Measurements from ENCODE around the gene KIF26B. TPM values are rescaled to one million over a fixed set of nuclear protein-coding genes. Genes with fewer than 3 reads are reported as not detected.
A peak's percentile ranks its signal among the peaks of the same experiment; 100 is the strongest.

KIF26B gene
- 1.1 TPM for total RNA-seq
- long read RNA-seq, partial matches to known transcripts = 0 of 2 reads
- long read RNA-seq, other reads (novel, unspliced or antisense) = 2 of 2 reads

DNA sequence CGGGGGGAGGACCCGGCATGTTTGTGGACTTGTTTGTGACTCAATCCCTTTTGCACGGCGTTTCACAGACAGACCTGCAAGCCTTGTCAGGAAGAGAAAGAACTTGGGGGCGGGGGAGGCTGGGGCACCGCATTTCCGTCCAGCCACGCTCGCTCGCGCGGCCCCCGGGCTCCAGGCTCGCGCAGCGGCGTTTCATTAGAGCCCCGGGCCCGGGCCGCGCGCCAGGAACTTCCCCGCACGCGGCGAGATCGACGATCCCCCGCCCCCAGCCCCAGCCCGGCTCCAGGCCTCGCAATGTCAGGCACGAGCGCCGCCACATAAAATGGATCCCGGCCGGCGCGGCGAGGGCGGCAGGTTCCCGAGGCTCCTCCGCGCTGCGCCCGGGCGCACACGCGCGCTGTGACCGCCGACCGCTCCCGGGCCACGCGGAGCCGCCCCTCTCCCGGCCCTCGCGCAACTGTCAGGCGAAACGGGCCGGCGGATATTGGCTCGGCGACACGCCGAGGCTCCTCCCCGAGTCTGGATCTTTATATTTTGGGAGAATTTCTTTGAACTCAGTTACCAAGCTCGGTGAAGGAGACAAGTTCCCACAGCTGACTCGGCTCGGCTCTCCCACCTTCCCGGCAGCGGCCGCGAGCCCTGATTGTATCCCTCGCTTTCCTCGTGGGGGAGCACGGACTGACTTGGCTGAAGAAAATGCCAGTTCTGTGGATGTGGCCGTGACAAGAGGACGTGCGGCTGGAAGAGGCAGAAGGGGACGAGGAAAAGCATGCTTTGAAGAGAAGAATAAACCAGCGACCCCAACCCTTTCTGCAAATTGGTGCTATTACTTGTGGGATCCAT lies at the start of gene KIF26B:
KIF26B (plus strand) TSS at position 557 of the 843 bp plus-strand sequence. CDS start 440 bp downstream, outside the sequence.
- no peak for DNase-seq (ENCODE audit: low spot score)
- intact Hi-C loops (cut with DNase I) = loop anchor here (5.0 to 10.0 kb wide), 2 partner anchors 963 to 1300 kb away; no protein-coding TSS in a partner anchor

DNA sequence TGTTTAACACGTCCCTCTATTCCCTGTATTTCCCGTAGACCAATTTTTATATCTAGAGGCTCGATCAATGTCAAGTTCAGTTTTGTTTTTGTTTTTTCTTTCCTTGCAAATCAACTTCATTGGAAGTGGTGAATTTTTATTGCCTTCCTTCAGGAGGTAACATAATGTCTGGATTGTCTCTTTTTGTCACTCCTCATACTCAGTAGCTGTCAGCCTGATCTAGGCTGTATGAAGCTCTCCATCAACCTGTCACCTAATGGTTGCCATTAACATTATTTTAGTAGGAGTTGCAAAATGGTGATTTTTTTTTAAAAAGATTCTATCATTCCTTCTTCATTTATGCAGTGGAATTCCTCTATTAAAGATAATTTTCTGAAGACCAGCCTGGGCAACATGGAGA lies 49.7 kb upstream of the KIF26B start:
- no peak for DNase-seq (ENCODE audit: low spot score)
- intact Hi-C loops (cut with DNase I) = no loop called here

DNA sequence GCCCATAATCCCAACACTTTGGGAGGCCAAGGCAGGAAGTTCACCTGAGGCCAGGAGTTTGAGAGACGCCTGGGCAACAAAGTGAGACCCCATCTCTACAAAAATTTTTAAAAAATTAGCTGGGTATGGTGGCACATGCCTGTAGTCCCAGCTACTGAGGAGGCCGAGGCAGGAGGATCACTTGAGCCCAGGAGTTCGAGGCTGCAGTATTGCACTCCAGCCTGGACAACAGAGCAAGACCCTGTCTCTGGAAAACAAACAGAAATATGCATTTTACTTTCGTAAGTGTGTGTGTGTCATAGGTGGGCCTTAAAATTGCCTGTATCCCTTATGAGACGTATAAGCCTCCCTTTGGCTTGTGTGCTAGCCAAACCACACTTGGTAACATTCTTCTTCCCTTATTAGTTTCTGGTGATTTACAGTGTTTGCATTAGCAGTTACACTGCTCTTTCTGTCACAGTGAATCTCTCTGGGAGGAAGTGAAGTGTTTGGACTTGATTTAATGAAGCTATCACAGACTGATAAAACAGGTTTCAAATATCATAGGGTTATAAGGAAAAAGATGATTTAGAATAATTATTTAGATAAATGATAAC lies 48.9 kb upstream of the KIF26B start:
- intact Hi-C loops (cut with DNase I) = no loop called here
- DNase-seq (ENCODE audit: low spot score) = peak; percentile 47

DNA sequence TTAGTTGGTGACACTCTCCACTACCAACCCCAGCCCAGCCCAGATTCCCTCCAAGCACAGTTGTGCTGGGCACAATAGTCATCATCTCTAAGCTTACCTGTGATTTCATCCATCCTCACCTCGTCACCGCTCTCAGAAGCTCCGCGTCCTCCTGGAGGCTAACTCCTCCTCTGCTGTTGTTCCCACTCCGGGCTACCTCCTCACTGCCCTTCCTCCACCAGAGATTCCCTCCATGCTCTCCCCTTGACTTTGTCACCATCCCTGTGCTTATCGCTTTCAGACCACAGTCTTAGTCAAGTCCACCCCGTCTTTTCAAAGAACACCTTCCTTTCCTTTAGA lies 47.0 kb upstream of the KIF26B start:
- intact Hi-C loops (cut with DNase I) = no loop called here
- peak; percentile 20 for DNase-seq (ENCODE audit: low spot score)

DNA sequence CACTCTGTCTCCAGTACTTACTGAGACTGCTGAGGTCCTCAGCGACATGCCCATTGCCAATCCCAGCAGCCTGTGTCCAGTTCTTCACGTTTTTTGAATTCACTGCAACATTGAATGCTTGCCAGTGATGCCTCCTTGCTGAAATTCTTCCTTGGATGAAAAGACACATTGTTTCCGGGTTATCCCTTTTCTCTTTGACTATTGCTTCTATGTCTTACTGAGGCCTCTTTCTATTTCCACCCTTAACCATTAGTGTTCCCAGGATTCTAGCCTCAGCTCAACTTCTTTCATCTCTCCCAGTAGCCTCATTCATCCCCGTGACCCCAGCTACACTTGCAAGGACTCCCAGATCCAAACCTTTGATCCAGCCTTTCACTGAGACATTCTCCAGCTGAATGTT lies 46.5 kb upstream of the KIF26B start:
- peak; percentile 29 for DNase-seq (ENCODE audit: low spot score)
- intact Hi-C loops (cut with DNase I) = no loop called here

DNA sequence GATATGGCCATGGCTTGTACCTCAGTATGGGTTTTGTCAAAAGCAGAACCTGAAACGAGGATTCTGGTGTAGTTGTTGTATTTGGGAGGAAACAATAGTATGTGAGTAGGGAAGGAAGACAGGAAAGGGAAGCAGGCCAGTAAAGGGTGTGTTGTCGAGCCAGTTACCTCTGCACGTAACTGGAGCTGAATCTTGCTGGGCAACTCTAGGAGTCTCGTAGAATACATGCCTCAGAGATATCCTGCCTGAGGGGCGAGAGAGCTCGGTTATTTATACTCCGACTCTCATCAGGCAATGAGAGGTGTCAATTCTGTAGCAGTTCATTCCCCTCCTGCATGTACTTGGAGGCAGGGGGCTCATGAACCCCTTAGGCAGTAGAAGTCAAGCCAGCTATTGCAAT lies 45.9 kb upstream of the KIF26B start:
- intact Hi-C loops (cut with DNase I) = no loop called here
- DNase-seq (ENCODE audit: low spot score) = no peak

DNA sequence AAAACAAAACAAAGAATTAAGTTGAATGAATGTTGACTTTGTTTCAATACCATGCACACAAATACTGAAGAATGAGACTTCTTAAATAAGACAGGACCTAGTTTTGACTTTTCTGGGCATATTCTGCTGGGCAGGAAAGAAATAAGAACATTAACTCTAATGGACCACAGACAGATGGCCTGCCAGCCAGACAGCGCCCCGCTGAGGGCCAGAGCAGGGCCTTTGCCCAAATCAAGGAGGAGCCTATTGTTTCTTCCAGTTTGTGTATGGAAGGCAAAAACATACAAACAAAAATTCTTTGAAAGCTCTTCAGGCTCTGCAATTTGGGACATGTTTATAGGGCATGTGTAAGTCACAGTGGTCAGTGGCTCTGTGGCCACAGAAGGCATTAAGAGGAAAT lies 44.4 kb upstream of the KIF26B start:
- DNase-seq (ENCODE audit: low spot score) = peak; percentile 9
- intact Hi-C loops (cut with DNase I) = no loop called here

DNA sequence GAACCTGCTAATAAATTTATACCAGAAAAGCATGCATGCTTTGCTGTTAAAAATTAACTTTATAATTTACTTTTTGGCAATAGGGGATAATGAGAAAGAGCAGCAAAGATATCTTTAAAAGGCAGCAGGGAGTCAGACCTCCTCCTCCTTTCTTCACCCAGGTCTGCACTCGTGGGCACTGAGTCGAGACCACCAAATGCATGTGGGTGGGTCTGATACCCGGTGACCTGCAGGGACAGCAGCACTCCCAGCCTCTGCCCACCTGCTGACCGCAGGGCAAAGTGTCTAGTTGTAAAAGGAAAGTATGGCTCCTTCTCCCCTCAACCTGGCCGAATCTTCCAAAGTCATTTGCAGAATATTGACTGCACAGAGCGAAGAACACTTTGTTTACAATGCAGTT lies 43.7 kb upstream of the KIF26B start:
- intact Hi-C loops (cut with DNase I) = no loop called here
- DNase-seq (ENCODE audit: low spot score) = peak; percentile 53

DNA sequence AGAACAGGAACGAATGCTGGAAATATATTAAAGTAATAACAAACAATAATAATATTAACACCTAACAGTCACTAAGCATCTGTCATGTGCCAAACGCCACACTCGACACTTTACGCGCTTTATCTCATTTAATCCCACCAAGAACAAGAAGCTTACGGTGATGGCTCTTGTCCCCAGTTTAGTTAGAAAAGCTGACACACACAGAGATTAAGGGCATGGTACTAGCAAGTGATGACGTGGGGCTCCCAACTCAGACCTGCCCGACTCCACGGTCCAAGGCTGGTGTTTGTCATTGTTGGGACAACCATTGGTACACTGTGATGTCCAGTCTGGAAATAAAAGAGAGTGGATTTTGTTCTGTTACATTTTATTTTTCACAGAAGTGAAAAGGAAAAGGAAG lies 41.1 kb upstream of the KIF26B start:
- intact Hi-C loops (cut with DNase I) = no loop called here
- no peak for DNase-seq (ENCODE audit: low spot score)

DNA sequence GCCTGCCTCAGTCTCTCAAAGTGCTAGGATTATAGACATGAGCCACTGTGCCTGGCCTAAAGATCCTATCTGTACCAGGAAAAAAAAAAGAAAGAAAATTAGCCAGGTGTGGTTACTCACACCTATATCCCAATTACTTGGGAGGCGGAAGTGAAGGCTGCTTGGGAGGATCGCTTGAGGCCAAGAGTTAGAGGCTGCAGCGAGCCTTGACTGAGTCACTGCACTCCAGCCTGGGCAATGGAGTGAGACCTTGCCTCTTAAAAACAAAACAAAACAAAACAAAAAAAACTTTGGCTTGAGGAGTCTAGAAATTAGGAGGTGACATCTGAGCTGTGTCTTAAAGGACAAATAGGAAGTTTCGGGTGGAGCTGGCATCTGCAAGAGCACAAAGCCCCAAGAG lies 38.7 kb upstream of the KIF26B start:
- intact Hi-C loops (cut with DNase I) = no loop called here

DNA sequence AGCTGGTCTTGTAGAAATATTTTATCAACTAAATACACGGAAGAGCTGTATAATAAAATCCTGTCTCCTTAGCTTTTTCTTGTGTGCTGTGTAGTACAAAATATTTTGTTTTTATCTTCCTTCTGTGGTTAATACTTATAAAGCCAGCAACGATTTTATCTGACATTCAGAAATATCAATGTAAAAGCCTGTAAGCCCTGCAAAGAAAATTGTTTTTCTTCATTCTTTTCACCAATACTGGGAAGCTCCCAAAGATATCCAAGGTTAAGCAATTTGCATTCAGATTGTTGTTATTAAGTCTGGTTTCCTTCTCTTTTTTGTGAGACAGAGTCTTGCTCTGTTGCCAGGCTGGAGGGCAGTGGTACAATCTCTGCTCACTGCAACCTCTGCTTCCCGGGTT lies 38.0 kb upstream of the KIF26B start:
- intact Hi-C loops (cut with DNase I) = no loop called here
- peak; percentile 38 for DNase-seq (ENCODE audit: low spot score)

More for the DNA sequence above, 38.7 kb upstream of the KIF26B start:
- DNase-seq (ENCODE audit: low spot score) = peak; percentile 12

DNA sequence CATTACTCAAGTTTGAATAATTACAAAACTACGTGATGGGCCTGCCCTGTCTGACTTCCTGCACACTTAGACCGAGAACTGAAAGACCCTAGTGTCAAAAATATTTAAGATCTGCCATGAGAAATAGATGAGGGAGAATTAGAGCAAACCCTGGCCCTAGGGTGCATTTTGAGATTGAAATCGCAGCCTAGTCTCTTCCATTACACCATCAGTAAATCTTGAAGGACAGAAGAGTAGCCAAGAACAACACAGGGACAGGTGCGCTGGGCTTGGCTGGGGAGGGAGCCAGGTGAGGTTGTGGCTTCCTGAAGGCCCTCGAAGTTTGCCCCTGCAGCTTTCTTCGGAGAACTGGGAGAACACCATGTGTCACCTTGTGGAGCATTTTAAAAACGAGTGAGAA lies 36.7 kb upstream of the KIF26B start:
- no peak for DNase-seq (ENCODE audit: low spot score)
- intact Hi-C loops (cut with DNase I) = no loop called here

DNA sequence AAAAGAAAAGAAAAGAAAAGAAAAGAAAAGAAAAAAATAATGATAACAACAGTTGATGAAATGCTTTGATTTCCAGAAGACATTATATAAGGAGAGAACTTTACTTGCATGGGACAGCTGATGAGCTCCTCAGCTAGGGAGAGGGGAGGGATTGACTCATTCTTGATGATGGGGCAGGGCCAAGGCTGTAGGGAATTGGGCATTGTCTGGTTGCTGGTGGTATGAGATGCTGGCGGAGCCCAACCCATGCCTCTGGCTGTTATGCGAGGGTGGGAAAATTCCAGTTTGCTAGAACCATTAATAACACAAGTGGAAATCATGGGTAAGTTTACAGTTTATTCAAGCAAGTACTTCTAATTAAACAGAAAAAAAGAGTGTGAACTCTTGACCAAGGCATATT lies 36.0 kb upstream of the KIF26B start:
- peak; percentile 38 for DNase-seq (ENCODE audit: low spot score)
- intact Hi-C loops (cut with DNase I) = no loop called here

DNA sequence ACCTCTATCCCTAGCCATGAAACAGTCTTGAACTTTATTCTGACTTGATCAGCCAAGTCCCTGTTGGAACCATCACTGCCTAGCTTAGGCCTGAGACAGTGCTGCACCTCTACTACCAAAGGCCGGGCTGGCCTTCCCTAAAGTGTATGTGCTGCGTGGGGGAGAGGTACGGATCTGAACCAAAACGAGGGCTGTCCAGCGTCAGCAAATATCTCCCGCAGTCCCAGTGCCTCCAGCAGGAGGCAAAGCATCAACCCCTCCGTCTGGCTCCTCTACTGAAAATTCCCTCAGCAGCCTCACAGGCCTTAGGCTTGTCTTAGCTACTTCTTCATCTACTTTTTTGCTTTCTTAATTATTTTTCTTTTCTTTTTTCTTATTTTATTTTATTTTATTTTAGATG lies 33.3 kb upstream of the KIF26B start:
- peak; percentile 60 for DNase-seq (ENCODE audit: low spot score)
- intact Hi-C loops (cut with DNase I) = no loop called here

DNA sequence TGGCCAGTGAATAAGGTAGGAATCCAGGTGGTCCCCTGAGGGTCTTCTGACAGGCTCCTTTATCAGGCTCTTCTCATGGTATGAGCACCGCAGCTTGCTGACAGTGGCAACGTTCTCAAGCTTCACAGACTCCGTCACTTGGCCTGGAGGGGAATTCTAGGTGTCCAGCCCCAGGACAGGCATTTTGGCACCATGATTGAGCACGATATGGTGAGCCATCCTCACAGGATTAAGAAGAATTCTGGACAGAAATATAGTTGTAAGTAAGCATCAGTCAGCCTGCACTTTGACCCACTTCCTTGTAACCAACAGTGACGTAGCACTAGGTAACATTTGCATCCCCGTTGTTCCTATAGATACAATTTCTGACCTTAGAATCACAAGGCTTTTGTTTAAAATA lies 30.5 kb upstream of the KIF26B start:
- intact Hi-C loops (cut with DNase I) = no loop called here

DNA sequence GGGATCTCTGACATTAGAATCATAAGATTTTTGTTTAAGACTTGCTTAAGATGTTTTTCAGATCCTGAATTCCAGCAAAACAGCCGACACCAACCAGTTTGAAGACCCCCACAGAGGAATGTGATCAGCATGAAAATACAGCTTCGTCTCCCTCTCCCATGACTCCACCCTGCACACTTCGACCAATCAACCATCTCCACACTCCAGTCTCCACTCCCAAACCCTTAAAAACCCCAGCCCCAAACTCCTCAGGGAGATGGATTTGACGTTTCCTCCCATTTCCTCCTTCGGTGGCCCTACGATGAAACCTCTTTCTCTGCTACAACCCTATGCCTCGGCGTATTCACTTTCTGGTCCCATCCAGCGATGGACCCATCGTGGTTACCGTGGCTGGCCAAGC lies 30.1 kb upstream of the KIF26B start:
- intact Hi-C loops (cut with DNase I) = no loop called here
- peak; percentile 33 for DNase-seq (ENCODE audit: low spot score)

More for the DNA sequence above, 30.5 kb upstream of the KIF26B start:
- no peak for DNase-seq (ENCODE audit: low spot score)

DNA sequence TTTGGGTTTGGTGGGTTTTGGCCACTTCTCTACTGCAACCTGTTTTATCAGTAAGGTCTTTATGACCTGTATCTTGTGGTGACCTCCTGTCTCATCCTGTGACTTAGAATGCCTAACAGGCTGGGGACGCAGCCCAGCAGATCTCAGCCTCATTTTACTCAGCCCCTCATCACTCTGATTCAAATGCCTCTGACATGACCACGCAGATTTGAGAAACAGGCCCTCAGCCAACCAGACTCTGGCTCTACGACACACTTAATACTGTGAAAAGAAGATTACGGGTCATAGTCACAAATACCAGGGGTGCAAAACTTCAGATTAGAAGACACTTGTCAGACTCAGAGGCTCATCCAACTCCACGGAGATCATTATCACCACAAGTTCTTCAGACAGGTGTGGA lies 28.3 kb upstream of the KIF26B start:
- no peak for DNase-seq (ENCODE audit: low spot score)
- intact Hi-C loops (cut with DNase I) = no loop called here

DNA sequence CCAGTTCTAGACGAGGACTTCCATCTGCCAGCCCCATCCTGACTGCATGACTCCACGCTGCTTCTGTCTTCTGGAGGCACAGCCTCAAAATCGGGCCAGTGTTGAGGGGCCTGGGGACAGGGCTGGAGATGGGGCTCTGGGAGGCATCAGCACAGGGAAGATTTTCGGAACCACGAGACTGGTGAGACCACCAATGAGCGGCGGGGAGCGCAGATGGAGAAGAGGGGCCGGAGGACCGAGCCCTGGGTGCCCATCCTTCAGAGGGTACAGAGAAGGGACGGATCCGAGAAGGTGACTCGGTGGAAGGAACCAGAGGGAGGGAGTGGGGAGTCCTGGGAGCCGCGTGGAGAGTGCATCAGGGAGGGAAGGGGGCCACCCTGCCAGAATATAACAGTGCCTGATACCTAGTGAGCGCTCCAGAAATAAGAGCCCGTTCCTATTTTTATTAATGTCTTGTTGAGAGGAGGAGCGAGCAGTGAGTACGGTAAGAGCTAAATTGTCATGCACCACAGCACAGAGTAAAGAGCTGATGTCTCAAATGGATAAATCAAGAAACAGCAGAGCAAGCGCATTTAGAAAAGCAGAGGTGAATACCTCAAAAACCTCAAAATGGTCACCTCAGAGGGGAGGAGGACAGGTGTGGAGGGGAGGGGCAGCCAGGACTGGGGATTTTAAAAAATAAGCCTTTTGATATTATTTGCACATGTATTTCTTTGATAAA lies 26.2 kb upstream of the KIF26B start:
- no peak for DNase-seq (ENCODE audit: low spot score)
- intact Hi-C loops (cut with DNase I) = no loop called here

DNA sequence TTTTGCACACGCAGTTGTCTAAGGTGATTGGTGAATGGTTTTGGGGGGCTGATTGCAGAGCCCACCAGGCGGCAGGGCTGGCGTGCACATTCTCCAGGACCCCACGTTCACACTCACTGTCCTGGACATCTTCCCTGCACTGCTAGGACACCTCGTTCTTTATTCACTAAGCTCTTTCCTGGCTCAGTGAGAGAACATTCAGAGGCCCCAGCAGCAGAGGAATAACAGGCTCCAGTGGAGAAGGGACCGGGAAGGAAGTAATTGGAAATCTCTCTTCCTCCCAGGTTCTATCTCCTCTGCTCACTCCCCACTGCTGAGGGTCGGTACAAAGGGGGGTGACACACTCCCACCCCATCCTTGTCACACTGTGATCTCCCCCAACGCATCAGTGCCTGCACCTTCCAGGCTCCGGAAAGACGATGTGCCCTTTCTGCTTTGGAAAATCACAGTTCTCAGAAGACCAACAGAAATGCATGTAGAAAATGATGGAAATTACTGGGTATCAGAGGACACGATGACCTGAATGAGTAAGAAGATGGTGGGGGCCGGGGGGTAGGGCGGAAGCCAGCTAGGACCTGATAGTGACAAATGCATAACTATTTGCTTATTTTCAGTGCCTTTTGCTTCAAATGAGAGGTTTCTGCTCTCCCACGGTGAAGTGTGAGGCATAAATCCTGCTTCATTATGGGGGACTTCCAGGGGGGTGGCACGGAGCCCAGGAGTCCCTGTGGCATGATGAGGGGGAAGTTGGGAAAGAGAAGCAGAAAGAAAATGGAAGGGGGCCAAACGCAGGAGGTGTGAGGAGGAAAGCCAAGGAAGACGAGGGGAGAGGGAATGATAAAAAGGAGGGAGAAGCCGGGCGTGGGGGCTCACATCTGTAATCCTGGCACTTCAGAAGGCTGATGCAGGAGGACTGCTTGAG lies 25.2 kb upstream of the KIF26B start:
- intact Hi-C loops (cut with DNase I) = no loop called here
- DNase-seq (ENCODE audit: low spot score) = no peak

Data from cardiac septum (tissue), 1 donor.